Breast epithelium (tissue), 3 donors: ENCODE results near the gene CDC42.
"Not testable (repeated sequence)": the region's sequence is repeated elsewhere in the genome, so short reads cannot be mapped to it uniquely, and the experiment has no call there.

Experiments used
- CTCF ChIP-seq, 3 donors: fragments of 450-650 bp; IDR thresholded peaks; one replicate each; pipeline ENCODE4 v1.5.1; 2016 to 2017; ENCODE audit warnings: antibody characterized with exemption in 3 of 3, mild to moderate bottlenecking in 3 of 3, moderate library complexity in 3 of 3
- POLR2A ChIP-seq: fragments of 450-650 bp; IDR thresholded peaks from one replicate; pipeline ENCODE4 v1.6.1; 2016; ENCODE audit warnings: antibody characterized with exemption, mild to moderate bottlenecking, moderate library complexity
- POLR2AphosphoS5 ChIP-seq, 3 donors: sonication (generic); formaldehyde crosslinking; IDR thresholded peaks; one replicate each; pipeline ENCODE4 v1.6.1; 2017; ENCODE audit warnings: antibody characterized with exemption in 3 of 3

- not testable (repeated sequence) for TF ChIP-seq CTCF (IDR thresholded peaks at IDR 0.05); POLR2A; POLR2AphosphoS5 (IDR thresholded peaks at IDR 0.05)
These were observed 42.9 kb upstream of the CDC42 start for GRCh38 chr1:22009566-22009965.
